ENCODE measurements around the gene HOXA1.

The HOXA1 gene

DNA sequence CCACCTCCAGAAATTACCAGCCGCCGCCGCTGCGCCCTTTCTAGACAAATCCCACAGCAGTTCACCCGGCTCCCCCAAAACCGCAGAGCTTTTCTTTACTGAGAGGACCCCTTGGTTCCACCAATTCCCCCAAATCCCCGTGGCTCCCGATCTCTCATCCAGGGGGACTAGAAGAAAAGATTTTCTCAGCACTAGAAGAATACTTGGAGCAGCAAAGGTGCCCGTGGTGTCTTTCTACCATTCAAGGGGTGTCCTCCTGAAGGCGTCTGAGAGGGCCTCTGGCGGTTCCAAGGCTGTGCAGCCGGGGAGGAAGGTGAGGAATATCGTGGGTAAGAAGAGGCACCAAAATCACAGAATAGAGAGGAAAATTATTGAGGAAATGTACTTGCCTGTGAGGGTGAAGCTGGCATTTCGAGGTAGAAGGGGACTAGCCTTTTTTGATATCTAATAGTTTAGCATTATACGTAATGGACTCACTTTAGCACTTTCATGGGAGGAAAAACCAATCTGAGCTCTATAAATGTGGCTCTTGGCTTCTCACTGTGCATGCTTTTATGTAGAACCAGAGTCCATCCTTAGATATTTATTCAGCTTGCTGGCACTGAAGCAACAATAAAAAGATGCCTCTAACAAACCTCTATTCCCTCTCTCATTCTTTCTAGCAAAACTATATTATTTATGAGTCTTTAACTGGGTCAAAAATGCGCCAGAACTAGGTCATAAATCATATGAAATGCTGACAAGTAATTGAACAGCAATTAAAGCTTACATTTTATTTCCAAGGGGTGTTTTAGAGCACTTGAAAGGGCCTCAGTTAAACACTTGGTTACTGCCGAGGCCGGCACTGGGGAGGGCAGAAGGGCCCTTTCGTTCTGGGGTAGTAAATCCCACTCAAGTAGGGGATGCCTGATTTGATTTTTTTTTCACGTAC is 20.5 kb upstream of the HOXA1 start:
- no peak for DNase-seq

DNA sequence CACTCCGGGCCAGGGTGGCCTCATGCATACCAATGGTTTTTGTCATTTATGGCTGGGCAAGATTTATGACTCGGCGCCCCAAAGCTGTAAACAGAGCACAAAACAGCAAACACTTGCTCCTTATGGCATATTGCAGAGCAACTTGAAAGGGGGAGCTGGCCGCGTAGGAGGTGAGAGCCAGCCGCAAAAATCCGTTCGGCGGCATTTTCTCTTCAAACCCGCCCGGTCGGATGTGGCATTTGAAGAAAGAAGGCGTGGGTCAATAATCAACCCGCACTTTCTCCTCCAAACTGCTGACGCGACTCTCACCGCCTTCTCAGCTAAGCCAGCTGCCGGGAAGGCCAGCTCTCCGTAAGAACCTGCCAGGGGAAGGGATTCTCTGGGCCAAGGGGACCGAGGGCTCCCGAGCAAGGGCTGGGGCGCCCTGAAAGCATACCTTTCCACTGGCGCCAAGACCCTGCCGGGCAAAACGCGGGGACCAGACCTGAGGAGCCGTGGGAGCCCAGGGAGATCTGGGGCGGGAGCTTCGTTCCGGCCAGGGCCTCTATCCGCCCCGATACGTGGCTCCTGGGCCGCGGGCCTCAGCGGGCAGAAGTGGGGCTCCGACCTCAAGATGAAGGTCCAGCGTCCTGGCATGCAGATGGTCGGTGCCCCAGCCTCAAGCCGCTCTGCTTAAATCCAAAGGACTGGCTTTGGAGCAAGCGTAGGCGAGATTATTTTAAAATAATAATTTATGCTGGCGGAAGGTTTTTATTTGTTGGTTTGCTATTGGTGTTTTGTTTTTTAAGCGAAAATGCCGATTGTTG is 19.6 kb upstream of the HOXA1 start:
- no peak for DNase-seq

GRCh38 chr7:27114881-27115220 is 19.1 kb upstream of the HOXA1 start:
- DNase-seq: no peak

- DNase-seq: no peak
These were observed 18.4 kb upstream of the HOXA1 start for GRCh38 chr7:27113991-27114769.

DNA sequence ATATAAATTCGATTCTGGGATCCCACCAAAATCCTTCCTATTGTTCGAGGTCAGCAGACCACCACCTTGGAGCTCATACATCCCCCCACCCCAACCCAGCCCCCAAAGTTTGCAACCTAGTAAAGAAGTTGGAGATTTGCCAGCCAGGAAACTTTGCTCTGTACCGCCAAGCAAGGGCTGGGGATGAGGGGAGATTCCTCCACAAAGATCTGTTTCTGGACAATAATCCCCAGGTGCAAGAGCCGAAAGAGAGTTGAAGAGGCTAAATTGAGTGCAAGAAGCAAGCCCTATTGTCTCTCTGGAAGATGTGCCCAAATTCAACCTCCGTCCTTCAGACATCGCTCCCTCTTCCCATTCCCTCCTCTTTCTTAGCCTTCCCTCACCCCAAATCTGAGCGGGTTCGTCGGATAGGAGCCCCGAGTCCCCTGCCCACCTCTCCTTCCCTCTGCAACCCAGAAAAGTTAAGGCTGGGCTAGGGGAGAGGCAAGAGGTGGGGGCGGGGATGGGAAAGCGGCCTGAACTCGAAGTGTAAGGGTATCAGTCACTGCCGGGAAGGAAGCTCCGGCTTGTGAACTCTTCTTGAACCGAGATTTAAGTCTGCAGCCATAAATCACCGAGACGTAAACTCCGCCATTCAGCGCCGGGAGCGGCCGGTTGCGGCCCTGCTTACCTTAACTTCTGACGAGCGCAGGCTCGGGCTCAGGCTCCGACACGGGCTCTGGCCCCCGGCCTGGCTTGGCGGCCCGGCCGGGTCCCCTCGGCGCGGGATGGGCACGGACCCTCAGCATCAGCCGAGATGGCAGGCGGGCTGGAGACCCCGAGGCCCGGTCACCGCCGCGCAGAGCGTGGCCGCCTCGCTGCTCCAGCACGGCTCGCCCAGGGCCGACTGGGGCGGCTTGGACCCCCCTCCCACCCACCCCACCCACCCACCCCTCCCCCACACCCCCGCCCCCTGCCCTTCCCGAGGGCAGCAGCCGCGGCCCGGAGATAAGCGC is 17.5 kb upstream of the HOXA1 start:
- DNase-seq: no peak

DNA sequence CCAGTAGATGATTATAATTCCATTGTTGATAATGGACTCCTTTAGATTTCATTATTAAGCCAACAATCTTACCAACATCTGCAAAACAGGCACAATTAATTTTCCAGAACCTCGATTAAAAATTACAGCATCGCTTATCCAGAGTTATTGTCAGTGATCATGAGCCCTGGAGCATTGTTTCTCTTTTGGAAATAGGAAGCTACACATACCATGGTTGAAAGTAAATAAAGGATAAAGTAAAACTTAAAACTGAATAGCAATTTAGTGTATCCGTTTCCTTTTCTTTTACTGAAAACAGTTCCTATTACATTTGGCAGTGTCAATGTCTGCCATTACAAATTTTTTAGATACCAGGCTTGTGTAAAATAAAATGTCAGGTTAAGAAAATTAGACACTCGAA is 16.6 kb upstream of the HOXA1 start:
- no peak for DNase-seq

DNA sequence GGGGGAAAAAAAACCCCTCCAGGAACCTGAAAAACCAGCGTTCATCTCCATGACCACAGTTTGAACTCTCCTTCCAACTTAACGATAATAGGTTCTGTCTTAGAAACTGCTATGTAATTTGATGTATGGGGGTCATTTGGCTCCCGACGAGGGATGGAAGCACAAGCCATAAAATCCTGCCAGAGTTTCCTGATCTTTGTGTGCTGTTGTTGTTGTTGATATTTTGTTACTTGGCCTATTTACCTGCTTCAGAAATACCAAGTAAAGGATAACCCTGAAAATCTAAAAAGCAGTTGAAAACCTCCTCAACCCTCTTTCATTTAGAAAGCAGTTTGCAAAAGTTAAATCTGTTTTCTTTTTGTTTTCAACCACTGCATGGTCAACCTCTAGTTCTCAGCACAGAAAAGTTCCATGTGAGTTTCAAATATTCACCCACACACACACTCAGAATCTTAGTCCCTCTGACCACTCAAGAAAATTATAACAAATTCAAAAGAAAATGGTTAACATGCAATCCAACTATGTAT is 16.0 kb upstream of the HOXA1 start:
- no peak for DNase-seq

DNA sequence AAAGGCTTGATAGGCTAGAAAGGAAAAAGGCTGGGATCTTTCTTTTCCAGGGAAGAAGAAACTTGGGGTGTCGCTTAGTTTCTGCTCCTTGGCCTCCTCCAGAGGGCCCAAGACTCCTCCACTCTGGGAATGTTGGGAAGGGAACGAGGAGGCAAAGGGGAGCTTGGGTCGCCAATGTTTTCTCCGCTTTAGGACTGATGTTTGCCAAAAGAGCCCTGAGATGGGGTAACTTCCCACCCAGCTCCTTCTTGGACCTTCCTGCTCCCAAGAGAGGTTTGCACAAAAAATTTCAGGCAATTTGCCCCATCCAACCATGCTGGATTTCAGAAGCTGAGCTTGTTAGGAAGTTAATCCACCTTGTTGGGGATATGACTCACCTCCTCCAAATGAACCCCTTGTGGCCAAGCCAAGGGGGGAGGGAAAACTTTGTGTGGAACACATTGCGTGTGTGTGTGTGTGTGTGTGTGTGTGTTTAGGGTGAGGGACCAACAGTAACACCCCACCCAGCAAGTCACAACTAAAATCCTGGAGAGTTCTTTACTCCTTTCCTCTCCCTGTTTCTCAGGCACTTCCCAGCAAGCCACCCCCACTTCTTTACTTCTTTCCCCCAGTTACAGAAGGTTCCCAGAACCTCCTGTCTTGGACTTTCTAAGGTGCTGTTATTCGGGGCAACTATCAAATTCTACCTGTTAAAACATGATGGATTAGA is 15.4 kb upstream of the HOXA1 start:
- no peak for DNase-seq

DNA sequence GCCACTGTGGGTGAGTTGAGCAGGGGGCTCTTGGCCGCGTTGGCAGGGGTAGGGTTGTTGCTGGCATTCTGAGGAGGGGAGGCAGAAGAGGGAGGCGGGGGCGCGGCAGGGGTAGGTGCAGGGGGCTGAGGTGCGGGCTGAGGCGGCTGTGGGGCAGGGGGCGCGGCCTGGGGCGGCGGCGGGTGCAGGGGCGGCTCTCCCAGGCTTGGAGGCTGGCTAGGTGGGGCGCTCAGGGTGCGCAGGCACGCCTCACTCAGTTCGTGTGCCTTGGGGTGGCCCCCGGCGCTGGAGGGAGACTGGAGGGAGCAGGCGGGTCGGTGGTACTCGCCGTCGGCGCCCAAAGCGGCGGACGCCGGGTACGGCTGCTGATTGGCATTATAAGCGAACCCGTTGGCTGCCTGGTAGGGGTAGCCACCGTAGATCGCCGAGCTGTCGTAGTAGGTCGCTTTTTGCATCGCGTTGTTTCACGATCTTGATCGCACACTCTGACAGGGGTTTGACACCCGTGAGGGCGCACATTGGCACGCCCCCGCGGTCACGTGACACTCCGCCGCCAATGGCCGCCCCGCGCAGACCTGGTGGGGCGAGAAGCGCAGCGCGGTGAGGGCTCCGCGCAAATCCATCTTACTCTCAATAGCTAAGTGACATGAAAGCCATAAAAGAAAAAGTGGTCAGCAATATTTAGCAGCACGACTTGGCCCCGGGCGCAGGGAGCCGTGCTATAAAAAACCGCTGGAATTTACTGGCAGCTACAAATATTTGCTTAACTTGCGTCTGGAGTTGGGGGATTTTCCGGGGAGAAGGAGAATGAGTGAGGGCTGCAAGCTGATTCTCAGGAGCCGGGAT is 14.6 kb upstream of the HOXA1 start:
- DNase-seq: no peak

DNA sequence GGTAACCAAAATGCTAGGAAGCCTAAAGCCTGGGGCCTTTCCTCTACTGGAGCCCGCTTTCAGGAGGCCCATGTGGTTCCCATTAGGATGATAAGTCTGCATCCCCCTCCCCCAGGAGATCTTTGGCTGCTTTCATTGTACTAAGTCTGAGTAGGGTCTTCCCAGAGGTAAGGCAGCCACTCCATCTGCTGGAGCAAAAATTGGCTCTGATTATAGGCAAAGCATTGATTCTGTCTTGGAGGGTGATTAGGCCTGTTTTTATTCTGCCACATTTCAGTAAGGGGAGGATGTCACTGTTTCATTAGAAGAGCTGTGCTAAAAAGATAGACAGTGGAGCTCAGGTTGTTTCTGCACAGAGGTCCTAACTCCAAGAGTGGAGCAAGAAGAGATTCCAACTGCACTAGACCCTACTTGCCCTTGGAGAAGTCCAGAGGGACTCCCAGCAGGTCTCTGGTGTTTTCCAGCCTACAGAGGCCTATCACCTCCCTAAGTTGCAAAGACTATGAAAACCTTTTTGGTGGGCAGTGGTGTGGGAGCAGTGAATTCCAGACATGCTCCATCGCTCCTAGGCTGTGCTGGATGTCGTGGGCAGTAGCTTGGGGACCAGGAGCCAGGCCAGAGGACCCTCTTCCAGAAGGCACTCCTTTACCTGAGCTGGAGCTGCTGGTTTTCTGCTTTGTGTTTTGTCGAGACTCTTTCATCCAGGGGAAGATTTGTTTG is 13.8 kb upstream of the HOXA1 start:
- DNase-seq: no peak

- DNase-seq: no peak
These were observed 12.8 kb upstream of the HOXA1 start for GRCh38 chr7:27108390-27109127.

DNA sequence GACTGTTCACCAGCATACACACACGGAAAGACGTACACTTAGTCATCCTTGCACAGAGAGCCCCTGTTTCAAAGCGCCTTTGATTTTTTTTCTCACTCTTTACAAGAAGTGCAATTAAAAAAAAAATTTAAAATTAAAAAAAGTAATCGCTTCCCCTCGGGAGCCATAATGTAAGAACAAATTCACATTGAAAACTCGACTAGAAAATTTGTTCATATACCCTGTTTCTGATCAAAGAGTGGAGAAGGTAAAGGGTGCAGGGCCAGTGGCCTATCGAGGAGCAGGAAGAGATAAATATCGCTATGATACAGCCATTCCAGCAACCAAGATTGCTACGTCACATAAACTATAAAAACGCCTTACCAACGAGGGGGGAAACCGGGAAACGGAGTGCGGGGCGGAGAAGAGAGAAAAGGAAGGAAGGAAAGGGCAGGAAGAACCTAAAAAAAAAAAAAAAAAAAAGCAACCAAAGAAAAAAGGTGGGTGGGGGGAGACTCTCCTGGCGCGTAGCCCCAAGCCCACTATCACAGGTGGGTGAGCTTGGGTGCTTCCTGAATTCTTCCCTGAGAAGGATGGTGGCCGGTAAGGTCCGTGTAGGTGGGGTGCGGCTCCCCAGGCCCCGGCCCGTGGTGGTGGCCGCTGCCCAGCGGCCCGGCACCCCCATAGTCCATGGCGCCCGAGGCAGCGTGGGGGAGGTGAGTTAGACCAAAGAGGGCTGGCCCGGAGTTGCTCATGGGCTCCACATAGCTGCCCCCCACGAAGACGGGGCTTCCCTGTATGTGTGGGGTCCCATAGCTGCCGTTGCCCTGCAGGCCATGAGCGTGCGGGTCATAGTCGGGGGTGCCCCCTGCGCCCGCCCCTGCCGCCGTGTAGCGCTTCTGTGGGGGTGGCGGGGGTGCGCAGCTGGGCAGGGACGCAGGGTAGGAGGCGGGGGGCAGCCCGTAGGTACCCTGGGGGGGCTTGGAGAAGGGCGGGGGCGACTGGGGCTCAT is 11.9 kb upstream of the HOXA1 start:
- DNase-seq: no peak

- no peak for DNase-seq
These were observed 11.1 kb upstream of the HOXA1 start for GRCh38 chr7:27106901-27107240.

GRCh38 chr7:27106181-27106900 is 10.5 kb upstream of the HOXA1 start:
- no peak for DNase-seq

DNA sequence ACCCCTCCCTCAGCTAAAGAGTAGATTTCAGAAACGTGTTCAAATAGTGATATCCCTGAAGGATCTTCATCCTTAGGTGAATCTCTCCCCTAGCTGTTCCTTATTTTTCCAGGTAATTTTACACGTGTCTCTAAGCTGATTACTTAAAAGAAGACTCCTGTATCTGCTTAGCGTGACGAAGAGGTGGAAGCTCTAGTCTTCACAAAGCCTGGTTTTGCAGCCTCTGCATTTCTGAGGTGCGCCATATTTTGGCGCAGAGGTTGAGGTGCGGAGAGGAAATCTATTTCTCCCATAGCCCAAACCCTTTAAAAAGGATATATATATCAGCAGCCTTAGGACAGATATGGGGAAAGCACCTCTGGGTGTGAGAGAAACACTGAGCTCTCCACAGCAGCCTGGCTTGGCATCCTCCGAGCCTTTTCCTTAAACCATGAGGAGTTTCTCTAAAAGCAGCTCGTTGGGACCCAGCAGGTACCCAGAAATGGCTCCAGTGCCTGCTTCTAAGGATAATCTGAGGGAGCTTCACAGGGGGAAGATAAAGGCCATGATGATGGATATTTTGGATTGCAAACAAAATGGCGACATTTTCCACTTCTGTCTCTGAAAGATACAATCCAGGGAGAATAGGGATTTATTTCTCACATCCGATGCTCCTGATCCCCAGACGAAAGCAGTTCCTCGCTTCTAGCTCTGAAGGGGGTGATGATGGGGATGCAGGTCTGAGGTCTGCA is 9.7 kb upstream of the HOXA1 start:
- DNase-seq: no peak

Measured in activated CD4-positive, alpha-beta T cell treated with anti-CD3 and anti-CD28 coated beads, Interleukin-2, amount 50 U/mL, for 48 hours (primary cell).